ENCODE measurements around the gene CD83.

CD83 gene

DNA sequence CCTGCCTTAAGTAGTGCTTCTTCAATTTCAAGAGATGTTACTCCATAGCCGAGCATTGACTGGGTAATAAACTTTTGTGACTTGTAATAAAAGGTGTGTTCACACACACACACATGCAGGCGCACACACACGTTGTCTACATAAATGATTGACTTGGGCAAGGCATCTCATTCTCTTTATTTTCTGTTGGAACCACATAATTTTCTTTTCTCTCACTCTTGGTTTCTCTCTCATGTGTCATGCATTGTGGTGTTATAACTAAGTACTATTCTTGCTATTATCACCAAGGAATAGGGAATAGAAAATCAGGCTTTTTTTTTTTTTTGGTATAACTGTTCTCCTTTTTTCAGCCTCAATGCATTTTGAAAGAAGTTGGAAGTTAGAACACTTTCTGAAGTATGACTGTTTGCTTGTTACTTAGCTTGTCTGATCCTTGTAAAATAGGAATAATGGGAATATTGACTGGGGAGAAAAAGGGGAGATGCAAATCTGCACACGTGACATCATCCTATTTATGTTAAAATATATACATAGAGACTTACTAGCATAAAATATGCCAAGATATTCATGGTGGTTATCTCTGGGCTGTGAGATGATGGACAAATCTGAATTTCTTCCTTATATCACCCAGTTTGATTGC, 26.1 kb upstream of the CD83 start:
- no peak for DNase-seq (ENCODE audit: low read depth)

DNA sequence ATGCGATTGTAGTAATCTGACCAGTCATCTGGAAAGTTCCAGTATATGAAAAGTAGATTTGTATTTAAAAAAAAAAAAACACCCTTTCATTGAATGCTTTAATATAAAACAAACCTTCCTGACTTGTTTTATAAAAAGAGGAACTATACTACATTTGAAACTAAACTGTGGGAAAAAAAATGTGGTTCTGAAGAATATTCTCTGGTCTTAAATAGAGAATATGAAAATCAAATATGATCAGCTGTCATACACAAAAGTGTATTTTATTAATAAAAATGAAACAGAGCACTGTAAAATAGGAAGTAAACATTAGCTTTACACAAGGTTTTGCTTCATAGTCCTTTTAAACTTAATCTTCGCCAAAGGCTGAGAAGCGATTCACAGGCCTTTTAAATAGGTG, 25.3 kb upstream of the CD83 start:
- DNase-seq (ENCODE audit: low read depth), result no peak

GRCh38 chr6:14092838-14093789, 24.5 kb upstream of the CD83 start:
- no peak for DNase-seq (ENCODE audit: low read depth)

GRCh38 chr6:14094721-14095120, 22.9 kb upstream of the CD83 start:
- DNase-seq (ENCODE audit: low read depth), result no peak

- no peak for DNase-seq (ENCODE audit: low read depth)
These were observed 22.1 kb upstream of the CD83 start for GRCh38 chr6:14095437-14095836.

GRCh38 chr6:14100138-14100537, 17.4 kb upstream of the CD83 start:
- DNase-seq (ENCODE audit: low read depth), result no peak

GRCh38 chr6:14100966-14101365, 16.6 kb upstream of the CD83 start:
- DNase-seq (ENCODE audit: low read depth), result no peak

DNA sequence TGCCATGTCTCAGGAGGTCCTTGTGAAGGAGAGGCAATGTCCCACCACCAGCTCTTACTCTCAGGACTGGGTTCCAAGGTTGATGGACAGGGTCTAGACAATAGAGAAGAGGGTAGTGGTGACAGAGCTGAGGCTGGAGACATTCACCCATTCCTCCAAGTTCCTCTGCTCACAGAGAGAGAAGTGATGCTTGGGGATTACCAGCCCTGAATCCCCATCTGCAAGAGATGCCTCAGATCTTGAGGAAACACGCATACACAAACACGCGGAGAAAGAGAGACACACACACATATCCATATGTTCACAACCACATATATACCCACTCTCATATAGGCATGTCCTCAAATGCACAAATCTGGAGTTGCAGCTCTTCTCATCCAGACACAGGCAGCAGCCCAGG, 15.2 kb upstream of the CD83 start:
- DNase-seq (ENCODE audit: low read depth), result no peak

DNA sequence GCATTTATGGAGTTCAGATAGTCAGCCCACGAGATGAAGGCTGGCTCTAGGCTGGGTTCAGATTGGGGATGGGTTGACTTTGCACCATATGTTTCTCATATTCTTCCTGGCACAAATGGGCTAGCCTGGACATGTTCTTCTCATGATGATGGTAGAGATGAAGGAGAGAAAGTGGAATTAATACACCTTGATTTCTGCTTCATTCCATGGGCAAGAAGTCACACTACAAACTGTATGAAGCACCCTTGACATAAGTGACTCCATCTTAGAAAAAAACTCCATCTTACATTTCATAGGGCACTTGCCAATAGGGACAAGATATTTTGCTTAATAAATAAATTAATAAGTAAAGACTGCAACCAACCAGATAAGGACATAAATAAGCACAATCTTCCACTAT, 12.0 kb upstream of the CD83 start:
- no peak for DNase-seq (ENCODE audit: low read depth)

DNA sequence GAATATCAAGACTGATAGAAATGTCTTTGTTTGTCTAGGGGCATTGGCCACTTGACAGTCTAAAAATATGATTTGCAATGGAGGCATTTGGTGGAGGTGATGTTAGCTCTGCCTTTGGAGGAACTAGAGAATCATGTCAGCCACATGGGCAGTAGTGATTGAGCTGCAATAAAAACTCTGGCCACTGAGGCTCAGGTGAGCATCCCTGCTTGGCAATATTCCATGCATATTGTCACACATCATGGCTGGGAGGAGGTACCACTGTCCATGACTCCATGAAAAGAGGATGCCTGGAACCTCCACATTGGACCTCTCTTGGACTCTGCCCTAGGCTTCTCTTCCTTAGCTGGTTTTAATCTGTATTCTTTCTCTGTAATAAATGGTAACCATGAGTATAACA, 10.6 kb upstream of the CD83 start:
- DNase-seq (ENCODE audit: low read depth), result no peak

GRCh38 chr6:14107711-14108494, 9.7 kb upstream of the CD83 start:
- no peak for DNase-seq (ENCODE audit: low read depth)

- no peak for DNase-seq (ENCODE audit: low read depth)
These were observed 8.8 kb upstream of the CD83 start for GRCh38 chr6:14108571-14109410.

GRCh38 chr6:14109411-14109826, 8.2 kb upstream of the CD83 start:
- no peak for DNase-seq (ENCODE audit: low read depth)

DNA sequence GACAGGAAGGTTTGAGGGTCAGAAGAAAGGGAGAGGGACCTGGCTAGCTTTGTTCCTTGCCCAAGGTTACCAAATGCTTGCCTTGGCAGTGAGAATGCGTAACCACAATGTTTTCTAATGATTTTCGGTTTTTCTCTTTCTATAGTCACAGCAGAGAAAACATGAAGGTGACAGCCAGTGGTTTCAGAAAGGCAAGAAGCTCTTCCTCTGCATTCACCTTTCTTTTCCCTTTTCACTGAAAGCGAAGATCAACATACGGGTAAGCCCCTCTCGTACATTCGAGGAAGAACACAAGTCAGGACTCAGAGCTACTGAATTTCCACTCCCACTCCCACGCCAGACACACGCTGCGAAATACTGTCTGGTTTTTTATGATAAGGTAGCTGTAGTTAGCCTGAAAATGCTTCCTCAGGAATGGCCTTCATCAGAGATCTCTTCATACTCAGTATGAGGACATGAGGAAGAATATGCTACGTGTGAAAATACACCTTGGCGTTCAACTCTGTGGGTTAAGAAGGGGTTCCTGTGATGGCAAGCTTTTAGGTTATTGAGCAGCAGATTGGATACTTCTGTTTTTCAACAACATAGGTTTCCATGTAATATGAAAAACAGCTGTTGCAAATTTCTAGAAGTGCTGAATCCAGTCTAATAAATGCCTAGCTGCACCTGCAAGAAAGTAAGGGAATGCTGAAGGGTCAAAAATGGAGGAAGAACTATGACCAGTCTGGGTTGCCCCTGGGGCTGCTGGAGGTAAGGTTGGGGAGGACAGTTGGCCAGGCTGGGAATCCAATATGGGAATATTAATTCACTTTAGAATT, 7.4 kb upstream of the CD83 start:
- no peak for DNase-seq (ENCODE audit: low read depth)

DNA sequence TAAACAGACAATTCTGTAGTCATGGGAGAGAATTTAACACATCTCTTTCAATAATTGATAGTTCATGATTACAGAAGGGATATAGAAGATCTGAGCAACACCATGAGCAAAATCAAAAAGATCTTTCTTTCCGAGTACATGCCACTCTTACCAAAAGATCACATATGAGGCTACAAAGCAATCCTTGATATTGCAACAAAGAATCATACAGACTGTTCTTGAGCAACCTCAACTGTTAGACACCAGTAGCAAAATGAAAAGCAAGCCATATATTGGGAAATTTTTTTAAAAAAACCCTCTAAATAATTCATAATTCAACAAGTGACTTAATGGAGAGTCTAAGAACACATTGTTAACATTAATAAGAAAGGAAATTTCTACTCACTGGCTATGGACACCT, 3.6 kb upstream of the CD83 start:
- no peak for DNase-seq (ENCODE audit: low read depth)

GRCh38 chr6:14118091-14118439, 493 bp downstream of the CD83 start:
- DNase-seq (ENCODE audit: low read depth), result no peak

DNA sequence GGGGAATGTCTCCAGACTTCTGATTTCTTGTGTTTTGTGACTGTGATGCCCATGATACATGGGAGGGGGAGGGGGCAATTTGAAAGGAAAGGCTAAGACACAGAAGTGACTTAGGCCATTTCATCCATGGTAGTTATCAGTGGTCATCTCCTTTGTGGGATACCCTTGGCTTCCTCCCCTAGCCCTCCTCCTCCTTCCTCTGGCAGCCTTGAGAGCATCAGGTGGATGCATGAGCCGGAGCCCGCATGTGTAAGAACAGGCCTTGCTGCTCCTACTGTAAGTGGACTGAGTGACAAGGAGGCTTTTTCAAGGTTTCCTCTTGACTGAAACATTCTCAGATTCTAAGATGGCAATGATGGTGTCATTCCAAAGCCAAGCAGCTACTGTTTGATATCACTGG, 874 bp downstream of the CD83 start:
- no peak for DNase-seq (ENCODE audit: low read depth)

GRCh38 chr6:14119784-14120183, 2.2 kb downstream of the CD83 start:
- no peak for DNase-seq (ENCODE audit: low read depth)

DNA sequence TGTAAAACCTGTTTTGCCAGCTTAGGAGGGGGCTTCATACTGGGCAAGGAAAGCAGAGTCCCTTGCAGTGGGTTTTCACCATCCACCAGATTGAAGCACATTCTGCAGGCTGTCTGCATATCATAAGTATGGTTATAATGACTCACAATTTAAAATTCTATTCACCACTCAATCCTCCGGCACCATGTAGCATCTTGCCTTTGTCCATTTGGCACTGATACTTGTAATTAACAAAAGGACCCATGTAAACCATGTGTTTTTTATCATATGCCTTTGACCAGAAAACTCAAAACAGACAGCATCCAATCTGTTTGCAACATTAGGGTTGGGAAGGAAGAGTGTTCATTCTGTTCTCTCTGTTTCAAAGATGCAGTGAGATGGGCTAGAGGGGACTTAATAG, 3.0 kb downstream of the CD83 start:
- no peak for DNase-seq (ENCODE audit: low read depth)

DNA sequence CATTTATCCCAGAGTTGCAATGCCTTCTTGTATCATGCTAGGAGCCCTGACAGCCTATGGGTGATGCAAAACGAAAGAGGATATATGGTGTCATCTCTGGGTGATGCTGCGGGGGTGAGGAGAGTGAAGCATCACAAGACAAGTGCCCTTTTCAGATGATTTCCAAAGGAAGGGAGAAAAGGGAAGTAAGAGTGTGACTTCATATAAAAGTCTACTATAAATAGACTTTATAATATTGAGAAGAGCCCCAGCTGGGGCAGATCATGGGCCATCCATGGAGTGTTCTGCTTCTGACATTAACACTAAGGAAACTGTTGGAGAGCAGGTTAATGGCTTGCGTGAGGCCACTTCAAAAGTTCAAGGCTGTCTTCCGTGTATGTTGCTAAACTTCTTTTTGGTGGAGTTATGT, 4.4 kb downstream of the CD83 start:
- DNase-seq (ENCODE audit: low read depth), result no peak

Data from activated gamma-delta T cell treated with anti-CD3 and anti-CD28 coated beads, Interleukin-2, amount 50 U/mL, for 16 hours (primary cell).